ENCODE data around the gene SUCLG1.

Gene SUCLG1

DNA sequence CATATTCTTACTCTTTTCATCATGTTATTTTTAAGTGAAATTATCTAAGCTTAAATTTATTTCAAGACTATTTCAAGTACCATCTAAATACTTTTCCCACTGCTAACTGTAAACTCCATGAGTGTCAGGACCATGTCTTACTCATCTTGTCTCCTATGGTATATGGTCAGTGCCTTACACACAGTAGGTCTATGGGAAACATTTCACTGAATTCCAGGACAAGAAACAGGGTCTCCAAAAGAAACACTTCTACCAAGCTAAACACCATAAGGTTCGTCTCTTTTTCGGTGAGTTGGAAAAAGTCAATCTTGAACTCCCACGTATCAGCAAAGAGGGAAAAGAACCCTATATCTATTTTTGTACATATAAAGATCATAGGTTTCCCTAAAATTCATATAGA, 6.5 kb downstream of the SUCLG1 start:
- no peak for TF ChIP-seq GATA1 (IDR thresholded peaks at IDR 0.05; ENCODE audit: low read depth, low read length)
- no peak for TF ChIP-seq POLR2A (IDR thresholded peaks at IDR 0.05; ENCODE audit: low read length)
- no peak for DNase-seq

DNA sequence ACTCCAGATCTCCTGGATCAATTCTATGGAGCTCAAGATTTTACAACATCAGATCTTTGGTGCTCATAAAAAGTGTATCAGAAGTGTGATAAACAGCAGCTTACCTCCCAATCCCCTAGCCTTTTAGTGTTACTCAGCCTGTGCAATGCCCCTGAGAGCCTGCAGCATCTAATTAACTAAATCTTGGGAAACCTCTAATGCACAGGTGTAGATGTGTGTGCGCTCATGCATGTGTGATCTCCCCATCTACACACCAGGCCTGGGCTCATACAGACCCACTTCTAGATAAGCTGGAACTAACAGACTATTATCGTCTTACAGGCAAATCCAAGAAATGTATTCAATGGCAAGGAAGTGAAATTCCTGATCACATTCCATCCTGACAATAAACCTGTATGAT, 7.5 kb downstream of the SUCLG1 start:
- DNase-seq, result no peak
- TF ChIP-seq POLR2A (IDR thresholded peaks at IDR 0.05; ENCODE audit: low read length) (no peak), GATA1 (IDR thresholded peaks at IDR 0.05; ENCODE audit: low read depth, low read length) (no peak)

DNA sequence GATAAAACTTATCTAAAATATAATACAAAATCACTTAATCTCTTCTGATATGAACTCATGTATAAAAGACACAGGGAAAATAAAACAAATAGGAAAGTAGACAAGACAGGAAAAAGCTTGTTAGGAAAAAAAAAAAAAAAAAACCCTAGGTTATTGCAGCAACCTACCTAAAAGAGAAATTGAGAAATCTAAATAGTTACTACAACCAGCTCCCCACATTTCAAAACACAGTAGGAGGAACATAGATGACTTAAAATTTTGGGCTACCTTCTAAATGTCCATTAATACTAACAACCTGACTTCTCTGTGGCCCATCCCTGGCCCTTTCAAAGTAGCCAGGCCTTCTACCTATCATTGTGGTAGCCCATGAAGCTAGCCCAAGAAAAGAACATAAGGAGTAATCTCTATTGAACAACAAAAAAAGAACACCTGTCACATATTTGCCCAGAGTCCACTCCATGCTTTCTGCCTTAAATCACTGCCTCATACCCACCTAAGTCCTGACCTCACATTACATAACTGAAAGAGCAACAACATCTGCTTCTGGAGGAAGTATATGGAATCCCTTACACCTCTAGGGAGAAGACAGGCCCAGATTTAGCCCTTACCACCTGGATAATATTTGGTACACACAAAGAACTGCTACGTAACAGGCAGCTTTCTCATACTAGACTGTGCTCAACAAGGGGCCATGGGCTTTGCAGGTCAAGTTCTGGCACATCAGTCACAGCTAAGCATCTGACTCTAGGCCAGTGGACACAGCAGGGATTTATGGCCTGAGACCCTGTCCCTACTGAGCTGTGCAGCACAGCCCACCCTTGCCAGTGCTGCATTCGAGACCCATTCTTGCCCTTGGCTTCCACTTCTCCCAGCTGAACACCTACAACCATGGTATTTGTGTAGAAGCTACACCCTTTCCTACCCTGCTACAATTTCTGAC, 8.5 kb downstream of the SUCLG1 start:
- TF ChIP-seq GATA1 (IDR thresholded peaks at IDR 0.05; ENCODE audit: low read depth, low read length), result no peak
- TF ChIP-seq POLR2A (IDR thresholded peaks at IDR 0.05; ENCODE audit: low read length), result no peak
- DNase-seq, result no peak

DNA sequence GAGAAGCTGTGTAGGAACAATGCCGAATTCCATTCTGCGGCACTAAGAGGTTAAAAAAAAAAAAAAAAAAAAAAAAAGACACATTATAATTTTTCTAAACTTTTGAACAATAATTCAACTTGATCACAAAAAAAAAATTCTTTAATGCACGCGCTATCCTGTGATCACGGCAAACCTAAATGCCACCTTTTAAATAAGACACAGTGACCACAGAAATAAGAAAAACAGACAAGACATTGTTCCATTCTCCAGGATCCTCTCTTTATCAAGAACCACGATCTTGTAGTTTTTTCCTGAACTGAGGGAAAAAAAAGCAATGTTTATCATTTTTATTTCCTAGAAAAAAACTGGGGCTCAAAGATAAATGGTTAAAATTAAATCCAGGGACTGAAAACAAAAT, 9.4 kb downstream of the SUCLG1 start:
- DNase-seq, result no peak
- TF ChIP-seq GATA1 (IDR thresholded peaks at IDR 0.05; ENCODE audit: low read depth, low read length), result no peak
- no peak for TF ChIP-seq POLR2A (IDR thresholded peaks at IDR 0.05; ENCODE audit: low read length)

- TF ChIP-seq GATA1 (IDR thresholded peaks at IDR 0.05; ENCODE audit: low read depth, low read length) (no peak), POLR2A (IDR thresholded peaks at IDR 0.05; ENCODE audit: low read length) (no peak)
- DNase-seq, result no peak
These were observed 10.0 kb downstream of the SUCLG1 start for GRCh38 chr2:84449055-84449454.

- DNase-seq, result no peak
- TF ChIP-seq GATA1 (IDR thresholded peaks at IDR 0.05; ENCODE audit: low read depth, low read length) (no peak), POLR2A (IDR thresholded peaks at IDR 0.05; ENCODE audit: low read length) (no peak)
These were observed 15.6 kb downstream of the SUCLG1 start for GRCh38 chr2:84443477-84443876.

GRCh38 chr2:84442888-84443287, 16.2 kb downstream of the SUCLG1 start:
- no peak for TF ChIP-seq POLR2A (IDR thresholded peaks at IDR 0.05; ENCODE audit: low read length)
- TF ChIP-seq GATA1 (IDR thresholded peaks at IDR 0.05; ENCODE audit: low read depth, low read length), result no peak
- DNase-seq, result no peak

- no peak for DNase-seq
- TF ChIP-seq GATA1 (IDR thresholded peaks at IDR 0.05; ENCODE audit: low read depth, low read length) (no peak), POLR2A (IDR thresholded peaks at IDR 0.05; ENCODE audit: low read length) (no peak)
These were observed 17.6 kb downstream of the SUCLG1 start for GRCh38 chr2:84441505-84441904.

GRCh38 chr2:84441036-84441435, 18.0 kb downstream of the SUCLG1 start:
- no peak for TF ChIP-seq GATA1 (IDR thresholded peaks at IDR 0.05; ENCODE audit: low read depth, low read length)
- TF ChIP-seq POLR2A (IDR thresholded peaks at IDR 0.05; ENCODE audit: low read length), result no peak
- DNase-seq, result no peak

- no peak for DNase-seq
- TF ChIP-seq POLR2A (IDR thresholded peaks at IDR 0.05; ENCODE audit: low read length) (no peak), GATA1 (IDR thresholded peaks at IDR 0.05; ENCODE audit: low read depth, low read length) (no peak)
These were observed 23.6 kb downstream of the SUCLG1 start for GRCh38 chr2:84435345-84436025.

- DNase-seq, result no peak
- TF ChIP-seq POLR2A (IDR thresholded peaks at IDR 0.05; ENCODE audit: low read length) (no peak), GATA1 (IDR thresholded peaks at IDR 0.05; ENCODE audit: low read depth, low read length) (no peak)
These were observed 29.8 kb downstream of the SUCLG1 start for GRCh38 chr2:84429328-84429727.

DNA sequence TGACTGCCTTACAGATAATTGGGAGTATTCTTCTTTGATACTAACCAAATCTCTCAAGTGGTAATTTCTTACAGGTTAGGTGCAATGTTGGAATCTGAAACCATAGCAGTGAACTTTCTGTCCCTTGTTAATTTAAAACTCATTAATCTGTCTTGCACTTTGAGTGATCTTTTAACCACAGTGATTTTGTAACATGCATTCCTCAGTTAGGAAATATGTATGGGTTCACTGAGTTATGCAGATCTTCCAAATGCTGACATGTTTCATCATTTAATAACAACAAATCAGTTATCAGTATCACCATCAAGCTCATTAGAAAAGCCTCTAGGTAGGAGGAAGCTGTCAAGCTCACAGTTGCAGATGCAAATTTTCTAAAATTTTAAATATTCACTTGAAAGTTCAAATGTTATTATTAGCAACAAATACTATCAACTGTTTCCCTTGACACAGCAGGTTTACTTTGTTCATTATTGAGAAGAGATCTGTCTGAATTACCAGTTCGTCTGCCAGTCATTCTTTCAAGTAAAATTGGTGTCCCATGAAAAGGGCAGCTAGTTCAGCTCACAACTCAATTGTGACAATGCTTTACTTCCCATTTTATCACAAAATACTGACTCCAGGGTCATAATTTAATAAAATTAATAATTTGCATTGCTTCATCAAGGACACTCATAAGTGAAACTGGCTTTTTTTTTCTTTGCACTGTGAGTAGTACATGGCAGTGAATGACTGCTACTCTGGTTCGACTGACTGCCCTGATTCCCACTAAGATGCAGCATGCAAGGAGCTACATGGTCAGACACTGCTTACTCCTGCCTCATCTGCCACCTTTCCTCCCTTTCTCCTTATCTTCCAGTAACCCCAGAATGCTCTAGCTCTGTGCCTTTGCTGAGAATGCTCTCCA, 31.6 kb downstream of the SUCLG1 start:
- DNase-seq, result no peak
- TF ChIP-seq POLR2A (IDR thresholded peaks at IDR 0.05; ENCODE audit: low read length) (no peak), GATA1 (IDR thresholded peaks at IDR 0.05; ENCODE audit: low read depth, low read length) (no peak)

DNA sequence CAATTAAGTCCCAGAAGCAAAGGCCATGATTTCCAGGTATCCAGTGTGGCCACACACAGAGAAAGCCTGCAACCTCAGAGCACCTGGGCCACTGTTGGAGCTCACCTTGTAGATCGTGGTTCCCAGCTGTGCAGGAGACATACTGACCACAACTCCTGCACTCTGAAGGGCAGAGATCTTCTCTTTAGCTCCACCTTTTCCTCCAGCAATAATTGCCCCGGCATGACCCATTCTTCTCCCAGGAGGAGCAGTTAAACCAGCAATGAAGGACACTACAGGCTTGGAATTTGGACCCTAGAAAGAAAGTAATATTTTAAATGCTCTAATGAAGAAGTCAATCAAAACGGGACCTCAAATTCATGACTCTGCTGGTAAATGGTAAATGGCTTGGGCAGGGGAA, 33.8 kb downstream of the SUCLG1 start:
- DNase-seq, result no peak
- no peak for TF ChIP-seq POLR2A (IDR thresholded peaks at IDR 0.05; ENCODE audit: low read length)
- TF ChIP-seq GATA1 (IDR thresholded peaks at IDR 0.05; ENCODE audit: low read depth, low read length), result no peak

- TF ChIP-seq POLR2A (IDR thresholded peaks at IDR 0.05; ENCODE audit: low read length), result no peak
- no peak for TF ChIP-seq GATA1 (IDR thresholded peaks at IDR 0.05; ENCODE audit: low read depth, low read length)
- peak in 1 of 2 experiments; percentile 19 for DNase-seq
These were observed 34.9 kb downstream of the SUCLG1 start for GRCh38 chr2:84424152-84424551.

All from erythroblast (primary cell).